Lower leg skin (tissue), 4 donors: ENCODE data around the gene RAB17. TPM values are rescaled to one million over a fixed set of nuclear protein-coding genes. Genes with fewer than 3 reads are reported as not detected.
"Not testable (repeated sequence)": the region's sequence is repeated elsewhere in the genome, so short reads cannot be mapped to it uniquely, and the experiment has no call there.

ENCODE experiments used
- DNase-seq, 2 donors: peaks; one replicate each; pipeline ENCODE4 v3.0.0-alpha.2; 2019; ENCODE audit warnings: low spot score in 2 of 2
- H3K4me3 ChIP-seq: fragments of 200-600 bp; sonication (generic); 2 replicates; pipeline ENCODE4 v1.5.1; 2017; ENCODE audit warnings: mild to moderate bottlenecking, low read depth; ENCODE audit not compliant: poor library complexity, severe bottlenecking
- POLR2A ChIP-seq, 2 donors: fragments of 450-650 bp; IDR thresholded peaks; one replicate each; pipeline ENCODE4 v1.6.1; 2016 to 2017; ENCODE audit warnings: antibody characterized with exemption in 2 of 2, mild to moderate bottlenecking in 1 of 2, moderate library complexity in 1 of 2
- whole genome bisulfite sequencing, 2 donors: methylation state at CpG; one replicate each; pipeline ENCODE4 v1.1.5; 2018; 5-methylcytosine and 5-hydroxymethylcytosine counted together
- intact Hi-C: fragments of 100-400 bp; cut with DNase I; formaldehyde crosslinking; loops from one replicate; pipeline ENCODE4 v1.15.0; 2023; ENCODE audit warnings: low total_unique reads
- total RNA-seq, 4 donors: library from RNA; depleted of rRNA; stranded (reverse); fragments of >200 nt; gene quantifications; one replicate each; pipeline ENCODE4 v1.1.0, GENCODE V29; 2016
- TF ChIP-seq, protein P1 (sequence below), 3 donors: fragments of 450-650 bp; IDR thresholded peaks; one replicate each; pipeline ENCODE4 v1.5.1; 2016; ENCODE audit warnings: antibody characterized with exemption in 3 of 3, mild to moderate bottlenecking in 3 of 3, moderate library complexity in 2 of 3

RAB17 gene
- total RNA-seq, 4 donors from 2014 or later = 1.7 to 6.3 (median 2.8) TPM

DNA sequence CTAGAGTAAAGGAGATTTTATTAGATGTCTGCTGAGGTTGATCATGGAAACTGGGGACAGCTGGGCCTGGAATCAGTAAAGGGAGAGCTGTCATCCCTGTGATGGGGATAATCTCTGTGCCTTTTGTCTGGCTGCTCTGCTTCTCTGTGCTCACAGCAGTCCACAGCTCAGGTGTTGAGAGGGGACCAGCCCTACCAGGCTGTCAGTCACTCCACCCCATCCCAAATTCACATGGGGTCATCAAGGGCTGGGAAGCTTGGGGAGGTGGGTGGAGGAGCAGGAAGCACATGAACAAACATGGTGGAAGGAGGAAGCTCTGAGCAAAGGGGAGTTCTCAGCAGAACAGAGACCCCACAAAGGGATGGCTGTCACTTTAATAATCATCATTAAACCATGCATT, 23.1 kb upstream of the RAB17 start:
- intact Hi-C loops = no loop called here
- no peak overlapping the region for H3K4me3 ChIP-seq
- DNase-seq = no peak
- TF ChIP-seq, protein P1, sequence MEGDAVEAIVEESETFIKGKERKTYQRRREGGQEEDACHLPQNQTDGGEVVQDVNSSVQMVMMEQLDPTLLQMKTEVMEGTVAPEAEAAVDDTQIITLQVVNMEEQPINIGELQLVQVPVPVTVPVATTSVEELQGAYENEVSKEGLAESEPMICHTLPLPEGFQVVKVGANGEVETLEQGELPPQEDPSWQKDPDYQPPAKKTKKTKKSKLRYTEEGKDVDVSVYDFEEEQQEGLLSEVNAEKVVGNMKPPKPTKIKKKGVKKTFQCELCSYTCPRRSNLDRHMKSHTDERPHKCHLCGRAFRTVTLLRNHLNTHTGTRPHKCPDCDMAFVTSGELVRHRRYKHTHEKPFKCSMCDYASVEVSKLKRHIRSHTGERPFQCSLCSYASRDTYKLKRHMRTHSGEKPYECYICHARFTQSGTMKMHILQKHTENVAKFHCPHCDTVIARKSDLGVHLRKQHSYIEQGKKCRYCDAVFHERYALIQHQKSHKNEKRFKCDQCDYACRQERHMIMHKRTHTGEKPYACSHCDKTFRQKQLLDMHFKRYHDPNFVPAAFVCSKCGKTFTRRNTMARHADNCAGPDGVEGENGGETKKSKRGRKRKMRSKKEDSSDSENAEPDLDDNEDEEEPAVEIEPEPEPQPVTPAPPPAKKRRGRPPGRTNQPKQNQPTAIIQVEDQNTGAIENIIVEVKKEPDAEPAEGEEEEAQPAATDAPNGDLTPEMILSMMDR (IDR thresholded peaks at IDR 0.05) = no peak
- no peak for TF ChIP-seq POLR2A (IDR thresholded peaks at IDR 0.05)

DNA sequence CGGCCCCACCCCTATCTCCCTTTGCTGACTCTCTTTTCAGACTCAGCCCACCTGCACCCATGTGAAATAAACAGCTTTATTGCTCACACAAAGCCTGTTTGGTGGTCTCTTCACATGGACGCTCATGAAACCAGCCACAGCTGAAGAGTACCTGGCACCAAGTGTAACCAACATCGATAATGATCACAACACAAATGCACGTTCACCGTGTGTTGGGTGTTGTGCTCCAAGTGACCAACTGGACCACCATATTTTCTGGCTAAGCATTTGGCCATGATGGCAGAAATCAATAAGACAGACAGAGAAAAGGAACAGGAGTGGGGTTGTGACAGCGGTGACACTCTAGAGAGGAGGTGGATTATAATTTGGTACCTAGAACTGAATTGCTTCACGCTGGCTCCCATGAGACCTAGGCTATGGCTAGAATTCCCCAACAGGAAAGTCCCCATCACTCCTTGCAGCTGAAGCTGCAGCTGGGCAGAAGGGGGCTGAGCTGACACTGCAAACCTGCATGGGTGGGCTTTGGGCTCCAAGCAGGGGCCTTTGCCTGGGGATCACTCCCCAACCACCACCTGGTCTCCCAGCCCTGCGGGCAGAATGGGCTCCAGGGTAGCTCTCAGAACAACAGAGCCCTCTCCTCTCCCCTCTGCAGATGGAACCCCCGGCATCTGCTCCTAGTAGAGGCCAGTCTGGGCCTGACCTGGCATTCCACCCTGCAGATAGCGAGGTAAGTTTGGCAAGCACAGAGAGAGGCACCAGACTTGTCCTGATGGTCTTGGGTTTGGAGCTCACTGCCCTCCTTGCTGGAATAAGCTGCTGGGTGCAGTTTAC, 22.2 kb upstream of the RAB17 start:
- no peak overlapping the region for H3K4me3 ChIP-seq
- intact Hi-C loops = no loop called here
- TF ChIP-seq, protein P1 (IDR thresholded peaks at IDR 0.05) = no peak
- no peak for TF ChIP-seq POLR2A (IDR thresholded peaks at IDR 0.05)
- DNase-seq = no peak
- WGBS, 2 donors = 86 to 91% methylated on average over 10 of the region's 10 CpGs

DNA sequence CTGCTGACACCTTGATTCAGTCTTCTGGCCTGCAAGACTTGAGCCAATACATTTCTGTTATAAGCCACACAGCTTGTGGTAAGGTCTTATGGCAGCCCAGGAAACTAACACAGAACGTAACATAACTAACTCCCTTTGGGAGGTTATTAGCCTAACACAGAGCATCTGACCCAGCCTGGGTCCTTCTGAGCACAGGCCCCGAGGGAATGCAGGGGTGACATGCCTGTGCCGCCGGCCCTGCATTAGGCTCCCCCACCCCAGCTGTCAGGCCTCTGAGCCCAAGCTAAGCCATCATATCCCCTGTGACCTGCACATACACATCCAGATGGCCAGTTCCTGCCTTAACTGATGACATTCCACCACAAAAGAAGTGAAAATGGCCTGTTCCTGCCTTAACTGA, 16.0 kb upstream of the RAB17 start:
- intact Hi-C loops, DNase-seq, H3K4me3 ChIP-seq: not testable (repeated sequence)
- 86 to 91% methylated on average over 4 of the region's 4 CpGs for WGBS, 2 donors

DNA sequence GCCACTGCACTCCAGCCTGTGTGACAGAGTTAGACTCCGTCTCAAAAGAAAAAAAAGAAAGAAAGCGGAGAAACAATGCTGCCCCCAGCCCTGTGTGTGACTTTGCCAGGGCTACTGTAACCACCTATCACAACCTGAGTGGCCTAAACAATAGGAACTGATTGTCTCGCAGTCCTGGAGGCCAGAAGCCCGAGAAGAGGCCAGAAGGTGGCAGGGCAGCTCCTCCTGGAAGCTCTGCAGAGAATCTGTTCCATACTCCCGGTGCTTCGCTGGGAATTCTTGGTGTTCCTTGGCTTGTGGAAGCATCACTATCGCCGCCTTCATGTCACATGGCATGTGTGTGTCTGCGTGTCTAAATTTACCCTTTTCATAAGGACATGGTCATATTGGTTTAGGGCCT, 14.4 kb upstream of the RAB17 start:
- TF ChIP-seq, protein P1 (IDR thresholded peaks at IDR 0.05) = no peak
- TF ChIP-seq POLR2A (IDR thresholded peaks at IDR 0.05) = no peak
- no peak for DNase-seq
- H3K4me3 ChIP-seq = no peak overlapping the region
- WGBS, 2 donors = 90 to 91% methylated on average over 9 of the region's 9 CpGs
- intact Hi-C loops = no loop called here

DNA sequence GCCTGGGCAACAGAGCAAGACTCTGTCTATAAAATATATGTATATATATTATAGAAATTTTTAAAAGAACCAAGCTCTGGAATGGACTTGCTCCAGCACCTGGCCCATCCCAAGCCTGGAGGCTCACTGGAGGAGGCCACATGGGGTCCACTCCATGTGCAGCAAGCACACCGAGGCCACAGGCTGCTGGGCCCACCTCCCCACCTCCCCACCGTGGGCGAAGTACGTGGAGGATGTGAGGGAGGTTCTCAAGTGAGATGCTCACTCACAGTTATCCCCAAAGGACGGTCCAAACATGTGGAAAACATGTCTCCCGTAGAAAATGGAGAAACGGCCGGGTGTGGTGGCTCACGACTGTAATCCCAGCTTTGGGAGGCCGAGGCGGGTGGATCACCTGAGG, 13.9 kb upstream of the RAB17 start:
- 83 to 94% methylated on average over 11 of the region's 11 CpGs for WGBS, 2 donors
- TF ChIP-seq POLR2A (IDR thresholded peaks at IDR 0.05) = no peak
- TF ChIP-seq, protein P1 (IDR thresholded peaks at IDR 0.05) = no peak
- DNase-seq = no peak
- intact Hi-C loops = no loop called here
- no peak overlapping the region for H3K4me3 ChIP-seq

DNA sequence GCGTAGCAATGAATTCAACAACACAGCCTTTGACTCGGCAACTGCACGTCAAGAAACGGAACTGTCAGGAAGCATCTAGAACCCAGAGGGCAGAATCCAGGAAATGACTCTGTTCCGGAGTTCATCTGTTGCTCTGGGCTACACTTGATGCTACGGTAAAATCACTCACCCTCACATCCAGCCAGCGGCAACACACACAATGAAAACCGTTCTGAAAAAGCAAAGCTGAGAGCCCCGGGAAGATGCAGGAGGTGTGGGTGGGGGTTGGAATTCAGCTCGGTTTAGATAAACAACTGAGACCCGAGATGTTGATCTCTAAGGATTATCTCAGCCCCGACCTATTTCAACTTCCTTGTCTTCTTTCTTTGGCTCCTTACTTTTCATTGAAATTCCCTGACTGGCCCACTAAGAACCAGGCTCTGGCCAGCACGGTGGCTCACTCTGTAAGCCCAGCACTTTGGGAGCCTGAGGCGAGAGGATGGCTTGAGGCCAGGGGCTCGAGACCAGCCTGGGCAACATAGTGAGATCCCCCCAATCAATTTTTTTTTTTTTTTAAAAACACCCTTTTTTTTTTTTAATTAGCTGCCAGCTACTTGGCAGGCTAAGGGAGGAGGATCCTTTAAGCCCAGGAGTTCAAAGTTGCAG, 13.3 kb upstream of the RAB17 start:
- intact Hi-C loops = no loop called here
- DNase-seq = peak; percentile 63 to 91
- 19 to 21% methylated on average over 15 of the region's 15 CpGs for WGBS, 2 donors
- no peak overlapping the region for H3K4me3 ChIP-seq
- TF ChIP-seq, protein P1 (IDR thresholded peaks at IDR 0.05) = no peak
- no peak for TF ChIP-seq POLR2A (IDR thresholded peaks at IDR 0.05)
